ENCODE results near the gene LBX1.
A peak's percentile ranks its signal among the peaks of the same experiment; 100 is the strongest.

The LBX1 gene

GRCh38 chr10:101229266-101230182, at the start of gene LBX1:
Gene LBX1 (minus strand): TSS chr10:101229463. CDS start chr10:101228815, 648 bp downstream.
- TF ChIP-seq CTCF (IDR thresholded peaks at IDR 0.05; ENCODE audit: insufficient read depth, low read depth, low read length, missing control alignments), result no peak
- H3K4me3 ChIP-seq (ENCODE audit: low read length), result no peak within 1 kb of the TSS
- no peak for DNase-seq (ENCODE audit: low read depth)

GRCh38 chr10:101273741-101274140, 44.5 kb upstream of the LBX1 start:
- H3K4me3 ChIP-seq (ENCODE audit: low read length), result no peak overlapping the region
- no peak for DNase-seq (ENCODE audit: low read depth)
- no peak for TF ChIP-seq CTCF (IDR thresholded peaks at IDR 0.05; ENCODE audit: insufficient read depth, low read depth, low read length, missing control alignments)

GRCh38 chr10:101273330-101273729, 44.1 kb upstream of the LBX1 start:
- no peak overlapping the region for H3K4me3 ChIP-seq (ENCODE audit: low read length)
- no peak for TF ChIP-seq CTCF (IDR thresholded peaks at IDR 0.05; ENCODE audit: insufficient read depth, low read depth, low read length, missing control alignments)
- peak; percentile 33 for DNase-seq (ENCODE audit: low read depth)

- no peak overlapping the region for H3K4me3 ChIP-seq (ENCODE audit: low read length)
- peak; percentile 70 for DNase-seq (ENCODE audit: low read depth)
- TF ChIP-seq CTCF (IDR thresholded peaks at IDR 0.05; ENCODE audit: insufficient read depth, low read depth, low read length, missing control alignments), result peak; percentile 83
Observed at GRCh38 chr10:101272229-101272868, 43.1 kb upstream of the LBX1 start.

GRCh38 chr10:101270763-101271162, 41.5 kb upstream of the LBX1 start:
- H3K4me3 ChIP-seq (ENCODE audit: low read length), result no peak overlapping the region
- no peak for DNase-seq (ENCODE audit: low read depth)
- no peak for TF ChIP-seq CTCF (IDR thresholded peaks at IDR 0.05; ENCODE audit: insufficient read depth, low read depth, low read length, missing control alignments)

GRCh38 chr10:101267776-101268175, 38.5 kb upstream of the LBX1 start:
- no peak for TF ChIP-seq CTCF (IDR thresholded peaks at IDR 0.05; ENCODE audit: insufficient read depth, low read depth, low read length, missing control alignments)
- H3K4me3 ChIP-seq (ENCODE audit: low read length), result no peak overlapping the region
- DNase-seq (ENCODE audit: low read depth), result peak; percentile 62
